GM12873 (cell line): ENCODE results near the gene TMC8.
A peak's percentile ranks its signal among the peaks of the same experiment; 100 is the strongest.

Source experiments
- CTCF ChIP-seq: IDR thresholded peaks from 2 replicates; pipeline ENCODE4 v1.5.1; 2012; ENCODE audit warnings: low read depth, mild to moderate bottlenecking, moderate library complexity, low read length, control low read depth; ENCODE audit not compliant: insufficient read depth; ENCODE audit errors: missing control alignments

Gene TMC8

DNA sequence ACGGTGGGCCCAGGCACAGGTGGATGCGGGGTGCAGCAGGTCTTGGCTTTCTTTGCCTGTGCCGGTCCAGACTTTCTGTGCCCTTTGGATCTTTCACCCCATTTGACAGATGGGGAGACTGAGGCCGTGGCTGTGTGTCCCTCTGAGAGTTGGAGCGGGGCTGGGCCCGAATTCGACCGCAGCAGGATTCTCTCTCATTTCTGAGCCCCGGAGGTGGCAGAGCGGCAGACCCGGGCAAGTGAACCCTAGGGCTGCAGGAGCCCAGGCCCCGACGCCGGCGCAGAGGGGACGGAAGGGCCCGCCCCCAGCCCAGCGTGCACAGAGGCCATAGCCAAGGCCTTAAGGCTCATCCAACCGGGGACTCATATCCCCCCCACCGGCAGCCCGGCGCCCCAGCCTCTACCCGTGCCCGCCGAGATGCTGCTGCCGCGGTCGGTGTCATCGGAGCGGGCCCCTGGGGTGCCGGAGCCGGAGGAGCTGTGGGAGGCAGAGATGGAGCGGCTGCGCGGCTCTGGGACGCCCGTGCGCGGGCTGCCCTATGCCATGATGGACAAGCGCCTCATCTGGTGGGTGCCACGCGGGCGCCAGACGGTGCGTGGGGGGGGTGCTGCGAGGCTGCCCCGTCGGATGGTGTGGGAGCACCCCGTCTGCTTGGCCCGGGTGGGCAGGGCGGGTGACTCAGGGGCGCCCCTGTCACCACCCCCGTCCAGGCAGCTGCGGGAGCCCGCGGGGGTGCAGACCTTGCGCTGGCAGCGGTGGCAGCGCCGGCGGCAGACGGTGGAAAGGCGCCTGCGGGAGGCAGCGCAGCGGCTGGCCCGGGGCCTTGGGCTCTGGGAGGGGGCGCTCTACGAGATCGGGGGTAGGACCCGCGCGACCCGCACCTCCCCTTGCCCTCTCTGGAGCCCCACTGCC, 857 bp downstream of the TMC8 start:
- TF ChIP-seq CTCF: no peak

- no peak for TF ChIP-seq CTCF
These were observed 1.6 kb downstream of the TMC8 start for GRCh38 chr17:78132084-78132676.

GRCh38 chr17:78132767-78133178, 2.2 kb downstream of the TMC8 start:
- TF ChIP-seq CTCF: no peak

- no peak for TF ChIP-seq CTCF
These were observed 2.8 kb downstream of the TMC8 start for GRCh38 chr17:78133179-78133951.

GRCh38 chr17:78133971-78134898, 3.7 kb downstream of the TMC8 start:
- TF ChIP-seq CTCF: peak; percentile 75

DNA sequence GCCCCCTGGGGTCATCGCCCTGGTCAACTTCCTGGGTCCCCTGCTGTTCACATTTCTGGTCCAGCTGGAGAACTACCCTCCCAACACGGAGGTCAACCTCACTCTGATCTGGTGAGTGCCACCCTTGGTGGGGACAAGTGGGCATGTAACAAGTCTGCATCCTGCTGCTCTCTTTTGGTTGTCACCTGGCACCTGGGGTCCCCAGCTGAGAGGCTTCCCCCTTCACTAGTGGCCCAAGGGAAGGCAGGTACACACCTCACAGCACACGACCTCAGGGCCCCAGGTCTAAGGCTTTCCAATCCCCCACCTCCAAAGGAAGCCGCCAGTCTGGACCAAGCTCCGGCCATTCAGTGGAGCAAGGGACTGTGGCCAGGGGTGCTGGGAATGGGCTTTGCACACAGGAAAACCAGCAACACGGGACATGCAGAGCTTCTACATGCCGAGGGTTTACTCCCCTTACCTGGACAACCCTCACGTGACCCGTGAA, 4.4 kb downstream of the TMC8 start:
- no peak for TF ChIP-seq CTCF
